Lung (tissue), 12 donors: ENCODE results near the gene SYVN1. TPM values are rescaled to one million over a fixed set of nuclear protein-coding genes. Genes with fewer than 3 reads are reported as not detected.
A peak's percentile ranks its signal among the peaks of the same experiment; 100 is the strongest.

Experiments used
- ATAC-seq: fragments of 200-7000 bp; cut with Tn5 transposase; one replicate; pipeline ENCODE4 v1.9.1; 2020; ENCODE audit warnings: moderate number of reproducible peaks; ENCODE audit not compliant: insufficient read depth, low FRiP score
- DNase-seq, 3 donors: peaks; one replicate each; pipeline ENCODE4 v3.0.0-alpha.2; 2013 to 2017
- H3K27ac ChIP-seq, 2 donors: one replicate each; pipeline ENCODE4 v1.5.1; 2013; ENCODE audit warnings: mild to moderate bottlenecking in 2 of 2, moderate library complexity in 2 of 2, control low read depth in 1 of 2, inconsistent platforms in 1 of 2, low read depth in 1 of 2, low read length in 1 of 2
- H3K27me3 ChIP-seq, 3 donors: one replicate each; pipeline ENCODE4 v1.5.1; 2013; ENCODE audit warnings: low read length in 2 of 3; ENCODE audit not compliant: control insufficient read depth in 3 of 3, insufficient read depth in 3 of 3
- H3K36me3 ChIP-seq, 4 donors: one replicate each; pipeline ENCODE4 v1.5.1; 2013; ENCODE audit warnings: low read length in 4 of 4, mild to moderate bottlenecking in 1 of 4, moderate library complexity in 1 of 4; ENCODE audit not compliant: control insufficient read depth in 4 of 4, insufficient read depth in 4 of 4
- H3K4me1 ChIP-seq, 5 donors: one replicate each; pipeline ENCODE4 v1.5.1; 2013; ENCODE audit warnings: low read length in 5 of 5, mild to moderate bottlenecking in 2 of 5, moderate library complexity in 1 of 5; ENCODE audit not compliant: control insufficient read depth in 5 of 5, insufficient read depth in 5 of 5
- H3K4me3 ChIP-seq: one replicate; pipeline ENCODE4 v1.5.1; 2013; ENCODE audit warnings: mild to moderate bottlenecking, control low read depth, moderate library complexity
- H3K9ac ChIP-seq, 2 donors: one replicate each; pipeline ENCODE4 v1.5.1; 2013; ENCODE audit warnings: low read length in 2 of 2, control low read depth in 1 of 2; ENCODE audit not compliant: insufficient read depth in 1 of 2
- H3K9me3 ChIP-seq, 4 donors: one replicate each; pipeline ENCODE4 v1.5.1; 2013; ENCODE audit warnings: low read length in 3 of 4, mild to moderate bottlenecking in 1 of 4, moderate library complexity in 1 of 4; ENCODE audit not compliant: control insufficient read depth in 4 of 4, insufficient read depth in 3 of 4
- CTCF ChIP-seq: IDR thresholded peaks from 2 replicates; pipeline ENCODE4 v1.5.1; 2012; ENCODE audit warnings: mild to moderate bottlenecking; ENCODE audit errors: control extremely low read depth, extremely low read depth
- WGBS, 2 donors: extraction: QIAGEN DNeasy Blood & Tissue Kit; methylation state at CpG; one replicate each; pipeline ENCODE4 v1.1.7; 2013; 5-methylcytosine and 5-hydroxymethylcytosine counted together
- polyA plus RNA-seq, 2 donors: library from polyadenylated mRNA; stranded (reverse); fragments of 200-250 nt; gene quantifications; one replicate each; pipeline ENCODE4 v1.2.1, GENCODE V29; 2013
- total RNA-seq, 2 donors: library from RNA; depleted of rRNA in 1 of 2; stranded (reverse); fragments of >200 nt in 1 of 2; gene quantifications; one replicate each; pipeline ENCODE4 v1.2.1, GENCODE V29; 2014 to 2021
- donor health status: control.
- donor health status: control.
- donor health status: Bipolar disorder and iron deficiency.
- donor health status: healthy.
- donor health status: DM: yes; HTN: yes; CAD: no.

The SYVN1 gene
- total and polyA plus RNA-seq, 4 donors, result 31.6 to 80.7 (median 37.6) TPM

- Histone ChIP-seq H3K9ac (no peak overlapping the region), H3K36me3 (no peaks in the 10 kb centered on the region), H3K27me3 (no peaks in the 10 kb centered on the region), H3K4me1 (peaks cover 0 to 6% (median 0%) of the 10 kb centered on the region in 5 donors), H3K4me3 (no peak overlapping the region), H3K9me3 (no peaks in the 10 kb centered on the region), H3K27ac (no peak overlapping the region)
- WGBS, 2 donors, result 75 to 80% methylated on average over 3 of the region's 3 CpGs
- ATAC-seq (no peak), DNase-seq (no peak)
- TF ChIP-seq CTCF, result no peak
These were observed 26.3 kb upstream of the SYVN1 start for GRCh38 chr11:65160643-65161042.

- Histone ChIP-seq H3K4me3 (no peak overlapping the region), H3K27me3 (no peaks in the 10 kb centered on the region), H3K27ac (no peak overlapping the region), H3K4me1 (no peaks in the 10 kb centered on the region), H3K9ac (no peak overlapping the region), H3K36me3 (no peaks in the 10 kb centered on the region), H3K9me3 (no peaks in the 10 kb centered on the region)
- DNase-seq (no peak), ATAC-seq (no peak)
- 73 to 83% methylated on average over 5 of the region's 5 CpGs for WGBS, 2 donors
- TF ChIP-seq CTCF, result no peak
These were observed 24.7 kb upstream of the SYVN1 start for GRCh38 chr11:65159012-65159411.

GRCh38 chr11:65157336-65157735, 23.0 kb upstream of the SYVN1 start:
- no peaks in the 10 kb centered on the region for H3K9me3 ChIP-seq
- DNase-seq (no peak), ATAC-seq (no peak)
- no peak overlapping the region for H3K9ac ChIP-seq
- H3K27me3 ChIP-seq, result no peaks in the 10 kb centered on the region
- WGBS, 2 donors, result 37 to 64% methylated on average over 3 of the region's 3 CpGs
- no peaks in the 10 kb centered on the region for H3K4me1 ChIP-seq
- TF ChIP-seq CTCF, result no peak
- no peaks in the 10 kb centered on the region for H3K36me3 ChIP-seq
- H3K27ac ChIP-seq, result peak overlapping the region in 1 of 2 donors; percentile 31
- no peak overlapping the region for H3K4me3 ChIP-seq

DNA sequence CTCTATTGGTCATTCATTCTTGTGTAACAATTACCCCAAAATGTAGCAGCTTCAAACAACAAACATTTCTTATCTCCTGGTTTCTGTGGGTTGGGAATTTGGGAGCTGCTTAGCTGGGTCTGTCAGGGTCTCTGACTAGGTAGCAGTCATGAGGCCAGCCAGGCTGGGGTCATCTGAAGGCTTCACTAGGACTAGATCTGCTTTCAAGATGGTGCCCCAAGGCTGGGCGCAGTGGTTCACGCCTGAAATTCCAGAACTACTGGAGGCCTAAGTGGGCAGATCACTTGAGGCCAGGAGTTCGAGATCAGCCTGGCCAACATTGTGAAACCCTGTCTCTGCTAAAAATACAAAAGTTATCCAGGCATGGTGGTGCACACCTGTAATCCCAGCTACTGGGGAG, 22.6 kb upstream of the SYVN1 start:
- TF ChIP-seq CTCF, result no peak
- DNase-seq (no peak), ATAC-seq (no peak)
- Histone ChIP-seq H3K36me3 (no peaks in the 10 kb centered on the region), H3K4me3 (no peak overlapping the region), H3K9ac (no peak overlapping the region), H3K4me1 (no peaks in the 10 kb centered on the region), H3K27ac (no peak overlapping the region), H3K27me3 (no peaks in the 10 kb centered on the region), H3K9me3 (no peaks in the 10 kb centered on the region)
- WGBS, 2 donors, result 87 to 92% methylated on average over 3 of the region's 3 CpGs
